Measurements from ENCODE around the gene THAP3.

DNA sequence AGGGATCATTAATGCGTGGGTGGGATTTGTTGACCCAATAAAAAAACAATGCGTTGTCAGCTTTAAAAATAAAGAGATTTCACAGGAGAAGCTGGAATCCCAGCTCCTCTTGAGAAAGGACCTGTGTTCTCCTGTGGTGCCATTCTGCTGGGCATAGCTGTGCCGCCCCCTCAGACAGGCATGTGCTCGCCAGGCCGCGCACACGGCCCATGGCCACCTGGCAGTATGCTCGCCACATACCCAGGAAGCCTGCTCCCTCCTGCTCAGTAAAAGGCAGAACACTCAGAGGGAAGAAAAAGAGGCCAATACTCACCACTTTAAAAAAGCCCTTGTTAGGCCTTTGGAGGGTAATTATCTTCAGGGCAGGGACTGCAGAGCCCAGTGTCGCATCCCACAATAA is 13.1 kb downstream of the THAP3 start:
- TF ChIP-seq, protein P1, sequence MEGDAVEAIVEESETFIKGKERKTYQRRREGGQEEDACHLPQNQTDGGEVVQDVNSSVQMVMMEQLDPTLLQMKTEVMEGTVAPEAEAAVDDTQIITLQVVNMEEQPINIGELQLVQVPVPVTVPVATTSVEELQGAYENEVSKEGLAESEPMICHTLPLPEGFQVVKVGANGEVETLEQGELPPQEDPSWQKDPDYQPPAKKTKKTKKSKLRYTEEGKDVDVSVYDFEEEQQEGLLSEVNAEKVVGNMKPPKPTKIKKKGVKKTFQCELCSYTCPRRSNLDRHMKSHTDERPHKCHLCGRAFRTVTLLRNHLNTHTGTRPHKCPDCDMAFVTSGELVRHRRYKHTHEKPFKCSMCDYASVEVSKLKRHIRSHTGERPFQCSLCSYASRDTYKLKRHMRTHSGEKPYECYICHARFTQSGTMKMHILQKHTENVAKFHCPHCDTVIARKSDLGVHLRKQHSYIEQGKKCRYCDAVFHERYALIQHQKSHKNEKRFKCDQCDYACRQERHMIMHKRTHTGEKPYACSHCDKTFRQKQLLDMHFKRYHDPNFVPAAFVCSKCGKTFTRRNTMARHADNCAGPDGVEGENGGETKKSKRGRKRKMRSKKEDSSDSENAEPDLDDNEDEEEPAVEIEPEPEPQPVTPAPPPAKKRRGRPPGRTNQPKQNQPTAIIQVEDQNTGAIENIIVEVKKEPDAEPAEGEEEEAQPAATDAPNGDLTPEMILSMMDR (IDR thresholded peaks at IDR 0.05), result no peak
- TF ChIP-seq POLR2AphosphoS5 (IDR thresholded peaks at IDR 0.05) (no peak), POLR2A (IDR thresholded peaks at IDR 0.05) (no peak)

Data from prostate gland (tissue), 2 donors.